ENCODE results near the gene DNAJB8.

Gene DNAJB8

GRCh38 chr3:128487813-128488635 is 21.3 kb upstream of the DNAJB8 start:
- Histone ChIP-seq H3K27me3 (ENCODE audit: control insufficient read depth, insufficient read depth, low read length) (peaks cover 100% of the 10 kb centered on the region), H3K9me3 (ENCODE audit: control insufficient read depth, insufficient read depth, low read depth, low read length) (no peaks in the 10 kb centered on the region), H3K4me3 (ENCODE audit: low read depth, low read length) (peak overlapping the region; percentile 65), H3K9ac (ENCODE audit: low read length) (peak overlapping the region; percentile 57), H3K27ac (ENCODE audit: low read depth, low read length) (no peak overlapping the region), H3K4me1 (ENCODE audit: control insufficient read depth, insufficient read depth, low read length) (peaks cover 70% of the 10 kb centered on the region), H3K36me3 (ENCODE audit: control insufficient read depth, insufficient read depth, low read length) (no peaks in the 10 kb centered on the region)

- H3K9ac ChIP-seq (ENCODE audit: low read length), result peak overlapping the region; percentile 54
- no peak overlapping the region for H3K27ac ChIP-seq (ENCODE audit: low read depth, low read length)
- H3K27me3 ChIP-seq (ENCODE audit: control insufficient read depth, insufficient read depth, low read length), result peaks cover 100% of the 10 kb centered on the region
- no peaks in the 10 kb centered on the region for H3K36me3 ChIP-seq (ENCODE audit: control insufficient read depth, insufficient read depth, low read length)
- H3K9me3 ChIP-seq (ENCODE audit: control insufficient read depth, insufficient read depth, low read depth, low read length), result no peaks in the 10 kb centered on the region
- H3K4me3 ChIP-seq (ENCODE audit: low read depth, low read length), result peak overlapping the region; percentile 65
- H3K4me1 ChIP-seq (ENCODE audit: control insufficient read depth, insufficient read depth, low read length), result peaks cover 76% of the 10 kb centered on the region
Measured at GRCh38 chr3:128487538-128487812, 20.8 kb upstream of the DNAJB8 start.

- H3K4me3 ChIP-seq (ENCODE audit: low read depth, low read length), result peak overlapping the region; percentile 65
- no peaks in the 10 kb centered on the region for H3K9me3 ChIP-seq (ENCODE audit: control insufficient read depth, insufficient read depth, low read depth, low read length)
- H3K27me3 ChIP-seq (ENCODE audit: control insufficient read depth, insufficient read depth, low read length), result peaks cover 100% of the 10 kb centered on the region
- no peaks in the 10 kb centered on the region for H3K36me3 ChIP-seq (ENCODE audit: control insufficient read depth, insufficient read depth, low read length)
- H3K27ac ChIP-seq (ENCODE audit: low read depth, low read length), result no peak overlapping the region
- peaks cover 80% of the 10 kb centered on the region for H3K4me1 ChIP-seq (ENCODE audit: control insufficient read depth, insufficient read depth, low read length)
- H3K9ac ChIP-seq (ENCODE audit: low read length), result peak overlapping the region; percentile 54
Measured at GRCh38 chr3:128486681-128487537, 20.2 kb upstream of the DNAJB8 start.

GRCh38 chr3:128486205-128486628 is 19.5 kb upstream of the DNAJB8 start:
- Histone ChIP-seq H3K36me3 (ENCODE audit: control insufficient read depth, insufficient read depth, low read length) (no peaks in the 10 kb centered on the region), H3K4me1 (ENCODE audit: control insufficient read depth, insufficient read depth, low read length) (peaks cover 75% of the 10 kb centered on the region), H3K4me3 (ENCODE audit: low read depth, low read length) (peak overlapping the region; percentile 65), H3K27me3 (ENCODE audit: control insufficient read depth, insufficient read depth, low read length) (peaks cover 100% of the 10 kb centered on the region), H3K9ac (ENCODE audit: low read length) (peak overlapping the region; percentile 54), H3K9me3 (ENCODE audit: control insufficient read depth, insufficient read depth, low read depth, low read length) (no peaks in the 10 kb centered on the region), H3K27ac (ENCODE audit: low read depth, low read length) (no peak overlapping the region)

GRCh38 chr3:128485282-128486204 is 18.9 kb upstream of the DNAJB8 start:
- no peaks in the 10 kb centered on the region for H3K9me3 ChIP-seq (ENCODE audit: control insufficient read depth, insufficient read depth, low read depth, low read length)
- H3K9ac ChIP-seq (ENCODE audit: low read length), result no peak overlapping the region
- H3K27ac ChIP-seq (ENCODE audit: low read depth, low read length), result no peak overlapping the region
- peaks cover 100% of the 10 kb centered on the region for H3K27me3 ChIP-seq (ENCODE audit: control insufficient read depth, insufficient read depth, low read length)
- peak overlapping the region; percentile 65 for H3K4me3 ChIP-seq (ENCODE audit: low read depth, low read length)
- H3K4me1 ChIP-seq (ENCODE audit: control insufficient read depth, insufficient read depth, low read length), result peaks cover 69% of the 10 kb centered on the region
- H3K36me3 ChIP-seq (ENCODE audit: control insufficient read depth, insufficient read depth, low read length), result no peaks in the 10 kb centered on the region

- Histone ChIP-seq H3K9ac (ENCODE audit: low read length) (no peak overlapping the region), H3K27ac (ENCODE audit: low read depth, low read length) (no peak overlapping the region), H3K4me1 (ENCODE audit: control insufficient read depth, insufficient read depth, low read length) (peaks cover 60% of the 10 kb centered on the region), H3K36me3 (ENCODE audit: control insufficient read depth, insufficient read depth, low read length) (no peaks in the 10 kb centered on the region), H3K9me3 (ENCODE audit: control insufficient read depth, insufficient read depth, low read depth, low read length) (no peaks in the 10 kb centered on the region), H3K4me3 (ENCODE audit: low read depth, low read length) (peak overlapping the region; percentile 49), H3K27me3 (ENCODE audit: control insufficient read depth, insufficient read depth, low read length) (peaks cover 100% of the 10 kb centered on the region)
Measured at GRCh38 chr3:128484404-128485281, 18.0 kb upstream of the DNAJB8 start.

- Histone ChIP-seq H3K4me3 (ENCODE audit: low read depth, low read length) (peak overlapping the region; percentile 49), H3K9ac (ENCODE audit: low read length) (peak overlapping the region; percentile 15), H3K36me3 (ENCODE audit: control insufficient read depth, insufficient read depth, low read length) (no peaks in the 10 kb centered on the region), H3K9me3 (ENCODE audit: control insufficient read depth, insufficient read depth, low read depth, low read length) (no peaks in the 10 kb centered on the region), H3K27me3 (ENCODE audit: control insufficient read depth, insufficient read depth, low read length) (peaks cover 100% of the 10 kb centered on the region), H3K4me1 (ENCODE audit: control insufficient read depth, insufficient read depth, low read length) (peaks cover 58% of the 10 kb centered on the region), H3K27ac (ENCODE audit: low read depth, low read length) (no peak overlapping the region)
Measured at GRCh38 chr3:128483657-128484403, 17.1 kb upstream of the DNAJB8 start.

- Histone ChIP-seq H3K36me3 (ENCODE audit: control insufficient read depth, insufficient read depth, low read length) (no peaks in the 10 kb centered on the region), H3K9ac (ENCODE audit: low read length) (peak overlapping the region; percentile 15), H3K27ac (ENCODE audit: low read depth, low read length) (no peak overlapping the region), H3K9me3 (ENCODE audit: control insufficient read depth, insufficient read depth, low read depth, low read length) (no peaks in the 10 kb centered on the region), H3K27me3 (ENCODE audit: control insufficient read depth, insufficient read depth, low read length) (peaks cover 100% of the 10 kb centered on the region), H3K4me1 (ENCODE audit: control insufficient read depth, insufficient read depth, low read length) (peaks cover 54% of the 10 kb centered on the region), H3K4me3 (ENCODE audit: low read depth, low read length) (peak overlapping the region; percentile 49)
Measured at GRCh38 chr3:128482666-128483656, 16.3 kb upstream of the DNAJB8 start.

- H3K27me3 ChIP-seq (ENCODE audit: control insufficient read depth, insufficient read depth, low read length), result peaks cover 100% of the 10 kb centered on the region
- no peak overlapping the region for H3K9ac ChIP-seq (ENCODE audit: low read length)
- H3K36me3 ChIP-seq (ENCODE audit: control insufficient read depth, insufficient read depth, low read length), result no peaks in the 10 kb centered on the region
- no peak overlapping the region for H3K27ac ChIP-seq (ENCODE audit: low read depth, low read length)
- peaks cover 52% of the 10 kb centered on the region for H3K4me1 ChIP-seq (ENCODE audit: control insufficient read depth, insufficient read depth, low read length)
- H3K9me3 ChIP-seq (ENCODE audit: control insufficient read depth, insufficient read depth, low read depth, low read length), result no peaks in the 10 kb centered on the region
- H3K4me3 ChIP-seq (ENCODE audit: low read depth, low read length), result peak overlapping the region; percentile 49; the same call in 1 of the 2 replicates
Measured at GRCh38 chr3:128482175-128482574, 15.5 kb upstream of the DNAJB8 start.
